NT2/D1 (cell line): ENCODE data around the gene BRME1.

Experiments
- SUZ12 ChIP-seq: IDR thresholded peaks from 2 replicates; pipeline ENCODE4 v1.6.1; 2011; ENCODE audit not compliant: insufficient read length, insufficient read depth; ENCODE audit errors: extremely low read depth
- YY1 ChIP-seq: IDR thresholded peaks from 2 replicates; pipeline ENCODE4 v1.6.1; 2011; ENCODE audit not compliant: insufficient read length, insufficient read depth
- ZNF274 ChIP-seq: IDR thresholded peaks from 2 replicates; pipeline ENCODE4 v1.6.1; 2011; ENCODE audit warnings: mild to moderate bottlenecking, low read depth, low read length

- no peak for TF ChIP-seq YY1
- no peak for TF ChIP-seq SUZ12
- no peak for TF ChIP-seq ZNF274
These were observed 37.3 kb downstream of the BRME1 start for GRCh38 chr19:13868663-13869062.
